ENCODE results near the gene SIRT5. TPM values are rescaled to one million over a fixed set of nuclear protein-coding genes. Genes with fewer than 3 reads are reported as not detected.

The SIRT5 gene
- total RNA-seq, 1 donor from 2014 or later = 23.6 TPM

- H3K27ac Mint-ChIP-seq = no peak overlapping the region
- no peaks in the 10 kb centered on the region for H3K9me3 Mint-ChIP-seq
- no peak overlapping the region for H3K4me3 Mint-ChIP-seq
- DNase-seq (ENCODE audit: low spot score in 2 of 2, unreplicated experiment in 2 of 2) = no peak
- peaks cover 38% of the 10 kb centered on the region for H3K36me3 Mint-ChIP-seq
- TF ChIP-seq CTCF (IDR thresholded peaks at IDR 0.05; ENCODE audit: unreplicated experiment) = no peak
- H3K4me1 Mint-ChIP-seq = peaks cover 4% of the 10 kb centered on the region
- no peaks in the 10 kb centered on the region for H3K27me3 Mint-ChIP-seq (ENCODE audit: low read depth)
These were observed 61.7 kb downstream of the SIRT5 start for GRCh38 chr6:13635948-13636658.

- H3K27me3 Mint-ChIP-seq (ENCODE audit: low read depth) = no peaks in the 10 kb centered on the region
- H3K9me3 Mint-ChIP-seq = no peaks in the 10 kb centered on the region
- peaks cover 26% of the 10 kb centered on the region for H3K36me3 Mint-ChIP-seq
- no peak overlapping the region for H3K27ac Mint-ChIP-seq
- no peak for DNase-seq (ENCODE audit: low spot score in 2 of 2, unreplicated experiment in 2 of 2)
- no peak for TF ChIP-seq CTCF (IDR thresholded peaks at IDR 0.05; ENCODE audit: unreplicated experiment)
- H3K4me1 Mint-ChIP-seq = no peaks in the 10 kb centered on the region
- no peak overlapping the region for H3K4me3 Mint-ChIP-seq
These were observed 63.6 kb downstream of the SIRT5 start for GRCh38 chr6:13638014-13638413.

GRCh38 chr6:13638626-13639025 lies 64.2 kb downstream of the SIRT5 start:
- Mint-ChIP-seq H3K27ac (no peak overlapping the region), H3K27me3 (ENCODE audit: low read depth) (no peaks in the 10 kb centered on the region), H3K36me3 (peaks cover 31% of the 10 kb centered on the region), H3K4me3 (no peak overlapping the region), H3K4me1 (no peaks in the 10 kb centered on the region), H3K9me3 (no peaks in the 10 kb centered on the region)
- TF ChIP-seq CTCF (IDR thresholded peaks at IDR 0.05; ENCODE audit: unreplicated experiment) = no peak
- no peak for DNase-seq (ENCODE audit: low spot score in 2 of 2, unreplicated experiment in 2 of 2)

GRCh38 chr6:13641315-13641714 lies 66.9 kb downstream of the SIRT5 start:
- TF ChIP-seq CTCF (IDR thresholded peaks at IDR 0.05; ENCODE audit: unreplicated experiment) = no peak
- Mint-ChIP-seq H3K9me3 (no peaks in the 10 kb centered on the region), H3K36me3 (peaks cover 30% of the 10 kb centered on the region), H3K4me1 (no peaks in the 10 kb centered on the region), H3K4me3 (no peak overlapping the region), H3K27me3 (ENCODE audit: low read depth) (no peaks in the 10 kb centered on the region), H3K27ac (no peak overlapping the region)
- no peak for DNase-seq (ENCODE audit: low spot score in 2 of 2, unreplicated experiment in 2 of 2)

- Mint-ChIP-seq H3K36me3 (peaks cover 19% of the 10 kb centered on the region), H3K9me3 (no peaks in the 10 kb centered on the region), H3K4me1 (peaks cover 2% of the 10 kb centered on the region), H3K27ac (no peak overlapping the region), H3K27me3 (ENCODE audit: low read depth) (no peaks in the 10 kb centered on the region), H3K4me3 (no peak overlapping the region)
- DNase-seq (ENCODE audit: low spot score in 2 of 2, unreplicated experiment in 2 of 2) = no peak
- TF ChIP-seq CTCF (IDR thresholded peaks at IDR 0.05; ENCODE audit: unreplicated experiment) = no peak
These were observed 68.7 kb downstream of the SIRT5 start for GRCh38 chr6:13643125-13643524.

Data from mesothelial cell of epicardium (in vitro differentiated cells).